HEK293 (cell line): ENCODE measurements around the gene FGB.

Experiments
- CTCF ChIA-PET: fragments of 350-600 bp; formaldehyde crosslinking; extraction: SDS; loops from one replicate; lab custom pipeline; 2021; ENCODE audit warnings: antibody characterized with exemption; lab: Yijun Ruan, JAX
- POLR2A ChIA-PET: fragments of 300-600 bp; formaldehyde crosslinking; extraction: SDS; loops from one replicate; lab custom pipeline; 2020; ENCODE audit warnings: antibody characterized with exemption, inconsistent platforms; lab: Yijun Ruan, JAX
- H3K27ac ChIP-seq: fragments of 200-500 bp; sonication (Bioruptor generic); 2 replicates; pipeline ENCODE4 v1.5.1; 2014; ENCODE audit warnings: low read depth, low read length, control low read depth, inconsistent platforms; ENCODE audit errors: extremely low read depth
- H3K36me3 ChIP-seq, 2 experiments: fragments of 200-500 bp in 1 of 2; sonication (Bioruptor generic) in 1 of 2; 1 replicate in 1 of 2; 2 replicates in 1 of 2; pipeline ENCODE4 v1.5.1; 2014 to 2017; ENCODE audit warnings: inconsistent platforms in 2 of 2, low read length in 2 of 2; ENCODE audit not compliant: control insufficient read depth in 2 of 2, insufficient read depth in 1 of 2
- H3K4me1 ChIP-seq: fragments of 200-500 bp; sonication (Bioruptor generic); 2 replicates; pipeline ENCODE4 v1.5.1; 2014; ENCODE audit warnings: mild to moderate bottlenecking, low read length, inconsistent platforms; ENCODE audit not compliant: control insufficient read depth, insufficient read depth
- H3K4me3 ChIP-seq: 2 replicates; pipeline ENCODE4 v1.5.1; 2011; ENCODE audit warnings: low read depth, mild to moderate bottlenecking, control low read depth, low read length, moderate library complexity
- H3K9me3 ChIP-seq: fragments of 200-500 bp; sonication (Bioruptor generic); 2 replicates; pipeline ENCODE4 v1.5.1; 2014; ENCODE audit warnings: low read depth, low read length, inconsistent platforms; ENCODE audit not compliant: control insufficient read depth, insufficient read depth
- BCL11A ChIP-seq: fragments of 450-650 bp; formaldehyde crosslinking; IDR thresholded peaks from 2 replicates; pipeline ENCODE4 v1.5.1; 2016; ENCODE audit warnings: low read depth, missing biosample characterization, missing genetic modification characterization
- OSR2 ChIP-seq: fragments of 450-650 bp; formaldehyde crosslinking; IDR thresholded peaks from 2 replicates; pipeline ENCODE4 v1.5.1; 2016; ENCODE audit warnings: missing biosample characterization, missing genetic modification characterization
- PRDM1 ChIP-seq: fragments of 450-650 bp; formaldehyde crosslinking; IDR thresholded peaks from 2 replicates; pipeline ENCODE4; 2016; ENCODE audit warnings: missing biosample characterization, missing genetic modification characterization
- PRDM10 ChIP-seq: fragments of 450-650 bp; formaldehyde crosslinking; IDR thresholded peaks from 2 replicates; pipeline ENCODE4 v1.5.1; 2016; ENCODE audit warnings: missing biosample characterization, missing genetic modification characterization
- PRDM2 ChIP-seq: fragments of 450-650 bp; formaldehyde crosslinking; IDR thresholded peaks from 2 replicates; pipeline ENCODE4 v1.5.1; 2016; ENCODE audit warnings: missing biosample characterization, missing genetic modification characterization, borderline replicate concordance
- YY1 ChIP-seq: fragments of 450-650 bp; formaldehyde crosslinking; IDR thresholded peaks from 2 replicates; pipeline ENCODE4 v1.5.1; 2018; ENCODE audit warnings: missing biosample characterization, missing genetic modification characterization
- ZBTB7A ChIP-seq: fragments of 450-650 bp; formaldehyde crosslinking; IDR thresholded peaks from 2 replicates; pipeline ENCODE4 v1.5.1; 2016; ENCODE audit warnings: low read depth, missing biosample characterization, missing genetic modification characterization
- ZNF10 ChIP-seq: fragments of 450-650 bp; formaldehyde crosslinking; IDR thresholded peaks from 2 replicates; pipeline ENCODE4 v1.5.1; 2017; ENCODE audit warnings: missing biosample characterization, missing genetic modification characterization
- ZNF16 ChIP-seq: fragments of 450-650 bp; formaldehyde crosslinking; IDR thresholded peaks from 2 replicates; pipeline ENCODE4 v1.5.1; 2016; ENCODE audit warnings: low read depth, missing biosample characterization, missing genetic modification characterization
- ZNF24 ChIP-seq: fragments of 450-650 bp; formaldehyde crosslinking; IDR thresholded peaks from 2 replicates; pipeline ENCODE4 v1.5.1; 2016; ENCODE audit warnings: missing biosample characterization, missing genetic modification characterization
- ZNF391 ChIP-seq: fragments of 450-650 bp; formaldehyde crosslinking; IDR thresholded peaks from 2 replicates; pipeline ENCODE4 v1.5.1; 2016; ENCODE audit warnings: low read depth, missing biosample characterization, missing genetic modification characterization, borderline replicate concordance
- ZNF416 ChIP-seq: fragments of 450-650 bp; formaldehyde crosslinking; IDR thresholded peaks from 2 replicates; pipeline ENCODE4 v1.5.1; 2016; ENCODE audit warnings: missing biosample characterization, missing genetic modification characterization
- ZNF449 ChIP-seq: fragments of 450-650 bp; formaldehyde crosslinking; IDR thresholded peaks from 2 replicates; pipeline ENCODE4 v1.5.1; 2017; ENCODE audit warnings: missing biosample characterization, mild to moderate bottlenecking, missing genetic modification characterization, moderate library complexity
- ZNF544 ChIP-seq: fragments of 450-650 bp; formaldehyde crosslinking; IDR thresholded peaks from 2 replicates; pipeline ENCODE4 v1.5.0; 2017; ENCODE audit warnings: missing biosample characterization, missing genetic modification characterization
- ZNF623 ChIP-seq: fragments of 450-650 bp; formaldehyde crosslinking; IDR thresholded peaks from 2 replicates; pipeline ENCODE4 v1.5.1; 2016; ENCODE audit warnings: missing biosample characterization, missing genetic modification characterization
- ZSCAN5A ChIP-seq: fragments of 450-650 bp; formaldehyde crosslinking; IDR thresholded peaks from 2 replicates; pipeline ENCODE4 v1.5.1; 2016; ENCODE audit warnings: missing biosample characterization, missing genetic modification characterization

FGB gene

GRCh38 chr4:154612472-154613414 is 49.9 kb downstream of the FGB start, which contains the start of gene FGG:
Gene FGG (minus strand): TSS chr4:154612656. CDS start chr4:154612609, 47 bp downstream.
- H3K4me3 ChIP-seq: no peak within 1 kb of the TSS
- POLR2A ChIA-PET: no interaction called here
- TF ChIP-seq PRDM1 (tag by site-specific recombination) (no peak), ZBTB7A (tag by site-specific recombination) (no peak)
- TF ChIP-seq, all 188 proteins: peak for 0
- Histone ChIP-seq H3K4me1 (no peaks in the 10 kb centered on the region), H3K27ac (no peak within 1 kb of the TSS), H3K36me3 (no peaks in the 10 kb centered on the region), H3K9me3 (no peaks in the 10 kb centered on the region)
- CTCF ChIA-PET: interaction anchor here (1.2 to 20.9 kb wide), 4 partner anchors 8 to 106 kb away, joined by 3 to 429 read pairs (median 4); partner anchors contain the start of genes FGB and PLRG1

GRCh38 chr4:154614306-154614705 is 51.5 kb downstream of the FGB start:
- CTCF ChIA-PET: interaction anchor here (1.2 to 20.9 kb wide), 2 partner anchors 59 to 108 kb away, joined by 3 to 429 read pairs; partner anchors contain the start of genes FGB and PLRG1
- H3K36me3 ChIP-seq: no peaks in the 10 kb centered on the region
- H3K4me3 ChIP-seq: no peak overlapping the region
- TF ChIP-seq ZNF544 (tag by site-specific recombination): no peak
- TF ChIP-seq, all 188 proteins: peak for 0
- Histone ChIP-seq H3K9me3 (no peaks in the 10 kb centered on the region), H3K27ac (no peak overlapping the region), H3K4me1 (no peaks in the 10 kb centered on the region)
- POLR2A ChIA-PET: no interaction called here

- CTCF ChIA-PET: interaction anchor here (20.9 kb wide), 1 partner anchor 60 kb away, joined by 429 read pairs; the partner anchor contains the start of genes FGB and PLRG1
- Histone ChIP-seq H3K36me3 (no peaks in the 10 kb centered on the region), H3K9me3 (no peaks in the 10 kb centered on the region), H3K4me1 (no peaks in the 10 kb centered on the region), H3K4me3 (no peak overlapping the region), H3K27ac (no peak overlapping the region)
- POLR2A ChIA-PET: no interaction called here
- no peak for TF ChIP-seq ZNF623 (tag by site-specific recombination)
- no peak for TF ChIP-seq ZNF24 (tag by site-specific recombination)
- TF ChIP-seq OSR2 (tag by site-specific recombination): no peak
- no peak for TF ChIP-seq PRDM2 (tag by site-specific recombination)
- no peak for TF ChIP-seq ZNF16 (tag by site-specific recombination)
- no peak for TF ChIP-seq PRDM10
- TF ChIP-seq PRDM1 (tag by site-specific recombination): no peak
- no peak for TF ChIP-seq ZNF10 (tag by site-specific recombination)
- TF ChIP-seq ZNF391 (tag by site-specific recombination): no peak
- TF ChIP-seq YY1: no peak
- TF ChIP-seq ZNF416: no peak
- no peak for TF ChIP-seq ZSCAN5A (tag by site-specific recombination)
- no peak for TF ChIP-seq BCL11A
- TF ChIP-seq ZNF449 (tag by site-specific recombination): no peak
Observed at GRCh38 chr4:154615211-154615610, 52.4 kb downstream of the FGB start.
